Chondrocyte (in vitro differentiated cells): ENCODE results near the gene TEX19. TPM values are rescaled to one million over a fixed set of nuclear protein-coding genes. Genes with fewer than 3 reads are reported as not detected.

Experiments
- DNase-seq: peaks from one replicate; pipeline ENCODE4 v3.0.0; 2021; ENCODE audit warnings: mixed read lengths, low spot score
- H3K27ac Mint-ChIP-seq: one replicate; pipeline ENCODE4 v1.8.0; 2021; ENCODE audit warnings: mild to moderate bottlenecking, moderate library complexity, mixed read lengths; ENCODE audit not compliant: unreplicated experiment
- H3K27me3 Mint-ChIP-seq: 2 replicates; pipeline ENCODE4 v1.8.0; 2021; ENCODE audit warnings: low read depth, mixed read lengths
- H3K36me3 Mint-ChIP-seq: 2 replicates; pipeline ENCODE4 v1.8.0; 2021; ENCODE audit warnings: low read depth, mixed read lengths
- H3K4me1 Mint-ChIP-seq: 2 replicates; pipeline ENCODE4 v1.8.0; 2021; ENCODE audit warnings: low read depth, mild to moderate bottlenecking, mixed read lengths
- H3K4me3 Mint-ChIP-seq: one replicate; pipeline ENCODE4 v1.8.0; 2021; ENCODE audit warnings: mild to moderate bottlenecking, moderate library complexity, mixed read lengths; ENCODE audit not compliant: unreplicated experiment
- H3K9me3 Mint-ChIP-seq: 2 replicates; pipeline ENCODE4 v1.8.0; 2021; ENCODE audit warnings: low read depth, mixed read lengths
- CTCF ChIP-seq: fragments of 200-600 bp; sonication (generic); IDR thresholded peaks from 2 replicates; pipeline ENCODE4 v1.5.0; 2021; ENCODE audit warnings: antibody characterized with exemption, mild to moderate bottlenecking, moderate library complexity
- total RNA-seq: library from RNA; stranded (reverse); gene quantifications from 3 replicates; pipeline ENCODE4 v1.2.1, GENCODE V29; 2021

TEX19 gene
- total RNA-seq, 1 donor from 2014 or later: not detected

GRCh38 chr17:82403662-82404660, 44.9 kb downstream of the TEX19 start:
- no peaks in the 10 kb centered on the region for H3K27me3 Mint-ChIP-seq
- no peak for DNase-seq
- H3K9me3 Mint-ChIP-seq: no peaks in the 10 kb centered on the region
- no peak overlapping the region for H3K27ac Mint-ChIP-seq
- peaks cover 11% of the 10 kb centered on the region for H3K36me3 Mint-ChIP-seq
- peaks cover 21% of the 10 kb centered on the region for H3K4me1 Mint-ChIP-seq
- TF ChIP-seq CTCF: no peak
- no peak overlapping the region for H3K4me3 Mint-ChIP-seq

- Mint-ChIP-seq H3K27me3 (no peaks in the 10 kb centered on the region), H3K36me3 (peaks cover 14% of the 10 kb centered on the region), H3K9me3 (no peaks in the 10 kb centered on the region), H3K4me3 (no peak overlapping the region), H3K27ac (no peak overlapping the region), H3K4me1 (peaks cover 13% of the 10 kb centered on the region)
- no peak for TF ChIP-seq CTCF
- DNase-seq: no peak
Measured at GRCh38 chr17:82405051-82405450, 46.0 kb downstream of the TEX19 start.

DNA sequence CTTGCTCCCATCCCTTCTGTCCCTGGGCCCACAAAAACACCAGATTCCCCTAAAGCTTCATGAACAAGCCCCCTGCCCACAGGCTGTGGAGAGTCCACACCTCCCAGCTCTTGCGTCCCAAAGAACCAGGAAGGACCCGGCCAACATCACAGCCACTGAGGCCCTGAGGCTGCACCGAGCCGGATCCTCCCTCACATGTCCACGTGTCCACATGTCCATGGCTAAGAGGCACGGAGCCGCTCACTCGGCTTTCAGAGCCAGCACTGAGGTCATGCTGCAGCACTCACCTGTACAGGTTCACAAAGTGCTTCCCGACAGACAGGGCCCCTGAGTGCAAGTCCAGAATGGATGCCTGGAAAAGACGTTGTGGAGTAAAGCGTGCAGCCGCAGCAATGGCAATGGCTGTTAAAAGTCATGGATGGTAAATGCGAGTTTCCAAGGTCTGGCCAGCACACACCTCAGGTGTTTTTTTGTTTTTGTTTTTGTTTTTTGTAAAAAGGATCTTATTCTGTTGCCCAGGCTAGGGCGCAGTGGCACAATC, 47.2 kb downstream of the TEX19 start:
- Mint-ChIP-seq H3K27ac (no peak overlapping the region), H3K9me3 (no peaks in the 10 kb centered on the region), H3K4me1 (peaks cover 13% of the 10 kb centered on the region), H3K4me3 (no peak overlapping the region), H3K27me3 (no peaks in the 10 kb centered on the region), H3K36me3 (peaks cover 12% of the 10 kb centered on the region)
- no peak for DNase-seq
- no peak for TF ChIP-seq CTCF

DNA sequence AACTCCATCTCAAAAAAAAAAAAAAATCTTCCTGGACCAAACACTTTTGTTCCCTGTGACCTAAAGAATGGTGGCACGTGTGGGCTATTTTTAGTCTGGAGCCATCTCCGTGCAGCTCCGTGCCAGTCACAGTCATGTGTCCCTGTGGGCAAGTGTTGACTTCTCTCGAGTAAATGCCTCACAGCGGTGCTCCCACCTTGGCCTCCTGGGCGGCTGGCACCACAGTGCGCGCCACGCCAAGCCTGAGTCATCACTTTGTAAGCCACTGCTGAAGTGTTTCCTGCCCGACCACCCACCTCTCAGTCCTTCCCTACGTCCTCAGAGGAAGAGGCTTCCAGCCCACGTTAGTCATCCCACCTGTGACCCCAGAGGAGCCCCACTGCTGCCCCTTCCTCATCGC, 48.2 kb downstream of the TEX19 start:
- Mint-ChIP-seq H3K4me1 (peaks cover 13% of the 10 kb centered on the region), H3K36me3 (peaks cover 10% of the 10 kb centered on the region), H3K9me3 (no peaks in the 10 kb centered on the region), H3K27ac (peak overlapping the region; percentile 70), H3K27me3 (no peaks in the 10 kb centered on the region), H3K4me3 (no peak overlapping the region)
- no peak for TF ChIP-seq CTCF
- DNase-seq: no peak

- H3K27me3 Mint-ChIP-seq: no peaks in the 10 kb centered on the region
- H3K4me3 Mint-ChIP-seq: no peak overlapping the region
- peaks cover 9% of the 10 kb centered on the region for H3K36me3 Mint-ChIP-seq
- no peak for DNase-seq
- no peak for TF ChIP-seq CTCF
- peaks cover 13% of the 10 kb centered on the region for H3K4me1 Mint-ChIP-seq
- H3K9me3 Mint-ChIP-seq: no peaks in the 10 kb centered on the region
- H3K27ac Mint-ChIP-seq: no peak overlapping the region
Measured at GRCh38 chr17:82408288-82408937, 49.4 kb downstream of the TEX19 start.
